ENCODE data around the gene CDK6.
"Not testable (repeated sequence)": the region's sequence is repeated elsewhere in the genome, so short reads cannot be mapped to it uniquely, and the experiment has no call there.

CDK6 gene

GRCh38 chr7:92604517-92604916, 231.9 kb downstream of the CDK6 start:
- H3K9me3 ChIP-seq (ENCODE audit: control extremely low read depth in 1 of 5, control insufficient read depth in 4 of 5, insufficient read depth in 2 of 5, low read depth in 1 of 5, low read length in 4 of 5); POLR2A ChIA-PET: not testable (repeated sequence)
- CTCF ChIA-PET, result interaction anchor here (1.1 to 4.3 kb wide), 3 partner anchors 8 to 14 kb away, joined by 3 to 21 read pairs (median 5); partner anchors contain the start of gene FAM133B

GRCh38 chr7:92603089-92603445, 233.3 kb downstream of the CDK6 start:
- WGBS (ENCODE audit: insufficient coverage), result no CpG with 5 or more reads among the region's 1 CpG
- Histone ChIP-seq H3K36me3 (ENCODE audit: control insufficient read depth in 4 of 4, insufficient read depth in 4 of 4, low read length in 3 of 4) (peaks cover 5 to 27% (median 20%) of the 10 kb centered on the region in 4 experiments), H3K9me3 (ENCODE audit: control extremely low read depth in 1 of 5, control insufficient read depth in 4 of 5, insufficient read depth in 2 of 5, low read depth in 1 of 5, low read length in 4 of 5) (no peaks in the 10 kb centered on the region), H3K27ac (ENCODE audit: insufficient read depth in 1 of 2, low read depth in 1 of 2, low read length in 2 of 2, poor library complexity in 1 of 2, severe bottlenecking in 2 of 2) (no peak overlapping the region), H3K27me3 (replicated peaks in 2 of 5; ENCODE audit: control insufficient read depth in 4 of 5, insufficient read depth in 5 of 5, low read length in 4 of 5) (no peaks in the 10 kb centered on the region), H3K4me1 (ENCODE audit: control extremely low read depth in 1 of 4, control insufficient read depth in 4 of 4, insufficient read depth in 4 of 4, low read length in 3 of 4) (no peaks in the 10 kb centered on the region), H3K4me3 (ENCODE audit: control insufficient read depth in 1 of 7, extremely low read depth in 1 of 7, insufficient read depth in 4 of 7, low read depth in 2 of 7, low read length in 6 of 7) (no peak overlapping the region)
- POLR2A ChIA-PET, result no interaction called here
- CTCF ChIA-PET, result interaction anchor here (0.5 to 4.3 kb wide), 6 partner anchors 9 to 382 kb away, joined by 3 to 27 read pairs (median 4); partner anchors contain the start of gene FAM133B
- DNase-seq, result no peak

More at GRCh38 chr7:92604517-92604916, 231.9 kb downstream of the CDK6 start:
- not testable (repeated sequence) for DNase-seq; H3K27ac ChIP-seq (ENCODE audit: insufficient read depth in 1 of 2, low read depth in 1 of 2, low read length in 2 of 2, poor library complexity in 1 of 2, severe bottlenecking in 2 of 2); H3K27me3 ChIP-seq (replicated peaks in 2 of 5; ENCODE audit: control insufficient read depth in 4 of 5, insufficient read depth in 5 of 5, low read length in 4 of 5); H3K4me1 ChIP-seq (ENCODE audit: control extremely low read depth in 1 of 4, control insufficient read depth in 4 of 4, insufficient read depth in 4 of 4, low read length in 3 of 4); H3K4me3 ChIP-seq (ENCODE audit: control insufficient read depth in 1 of 7, extremely low read depth in 1 of 7, insufficient read depth in 4 of 7, low read depth in 2 of 7, low read length in 6 of 7)
- H3K36me3 ChIP-seq (ENCODE audit: control insufficient read depth in 4 of 4, insufficient read depth in 4 of 4, low read length in 3 of 4), result peaks cover 8 to 38% (median 21%) of the 10 kb centered on the region in 4 experiments
- 88% methylated on average over 5 of the region's 7 CpGs for WGBS (ENCODE audit: insufficient coverage)

GRCh38 chr7:92602352-92603088, 233.9 kb downstream of the CDK6 start:
- H3K4me3 ChIP-seq (ENCODE audit: control insufficient read depth in 1 of 7, extremely low read depth in 1 of 7, insufficient read depth in 4 of 7, low read depth in 2 of 7, low read length in 6 of 7), result no peak overlapping the region
- no peaks in the 10 kb centered on the region for H3K9me3 ChIP-seq (ENCODE audit: control extremely low read depth in 1 of 5, control insufficient read depth in 4 of 5, insufficient read depth in 2 of 5, low read depth in 1 of 5, low read length in 4 of 5)
- WGBS (ENCODE audit: insufficient coverage), result no CpG with 5 or more reads among the region's 2 CpGs
- no peaks in the 10 kb centered on the region for H3K4me1 ChIP-seq (ENCODE audit: control extremely low read depth in 1 of 4, control insufficient read depth in 4 of 4, insufficient read depth in 4 of 4, low read length in 3 of 4)
- CTCF ChIA-PET, result interaction anchor here (1.1 to 4.3 kb wide), 5 partner anchors 8 to 88 kb away, joined by 3 to 27 read pairs (median 4); partner anchors contain the start of gene FAM133B
- peaks cover 2 to 23% (median 18%) of the 10 kb centered on the region in 4 experiments for H3K36me3 ChIP-seq (ENCODE audit: control insufficient read depth in 4 of 4, insufficient read depth in 4 of 4, low read length in 3 of 4)
- POLR2A ChIA-PET, result no interaction called here
- H3K27ac ChIP-seq (ENCODE audit: insufficient read depth in 1 of 2, low read depth in 1 of 2, low read length in 2 of 2, poor library complexity in 1 of 2, severe bottlenecking in 2 of 2), result no peak overlapping the region
- peak in 1 of 3 donors; percentile 25 for DNase-seq
- no peaks in the 10 kb centered on the region for H3K27me3 ChIP-seq (replicated peaks in 2 of 5; ENCODE audit: control insufficient read depth in 4 of 5, insufficient read depth in 5 of 5, low read length in 4 of 5)

- WGBS (ENCODE audit: insufficient coverage), result 69% methylated on average over 1 of the region's 1 CpG
- H3K36me3 ChIP-seq (ENCODE audit: control insufficient read depth in 4 of 4, insufficient read depth in 4 of 4, low read length in 3 of 4), result no peaks in the 10 kb centered on the region
- H3K9me3 ChIP-seq (ENCODE audit: control extremely low read depth in 1 of 5, control insufficient read depth in 4 of 5, insufficient read depth in 2 of 5, low read depth in 1 of 5, low read length in 4 of 5), result no peaks in the 10 kb centered on the region
- ChIA-PET CTCF (interaction anchor here (1.2 to 2.2 kb wide), 2 partner anchors 15 to 17 kb away, joined by 4 to 6 read pairs; no protein-coding TSS in a partner anchor), POLR2A (no interaction called here)
- no peak overlapping the region for H3K4me3 ChIP-seq (ENCODE audit: control insufficient read depth in 1 of 7, extremely low read depth in 1 of 7, insufficient read depth in 4 of 7, low read depth in 2 of 7, low read length in 6 of 7)
- no peak for DNase-seq
- no peak overlapping the region for H3K27ac ChIP-seq (ENCODE audit: insufficient read depth in 1 of 2, low read depth in 1 of 2, low read length in 2 of 2, poor library complexity in 1 of 2, severe bottlenecking in 2 of 2)
- no peaks in the 10 kb centered on the region for H3K4me1 ChIP-seq (ENCODE audit: control extremely low read depth in 1 of 4, control insufficient read depth in 4 of 4, insufficient read depth in 4 of 4, low read length in 3 of 4)
- H3K27me3 ChIP-seq (replicated peaks in 2 of 5; ENCODE audit: control insufficient read depth in 4 of 5, insufficient read depth in 5 of 5, low read length in 4 of 5), result no peaks in the 10 kb centered on the region
Observed at GRCh38 chr7:92598310-92598981, 237.9 kb downstream of the CDK6 start.

GRCh38 chr7:92595281-92595680, 241.1 kb downstream of the CDK6 start:
- no peak for DNase-seq
- Histone ChIP-seq H3K27me3 (replicated peaks in 2 of 5; ENCODE audit: control insufficient read depth in 4 of 5, insufficient read depth in 5 of 5, low read length in 4 of 5) (no peaks in the 10 kb centered on the region), H3K4me3 (ENCODE audit: control insufficient read depth in 1 of 7, extremely low read depth in 1 of 7, insufficient read depth in 4 of 7, low read depth in 2 of 7, low read length in 6 of 7) (no peak overlapping the region), H3K4me1 (ENCODE audit: control extremely low read depth in 1 of 4, control insufficient read depth in 4 of 4, insufficient read depth in 4 of 4, low read length in 3 of 4) (peaks cover 0 to 7% (median 7%) of the 10 kb centered on the region in 4 experiments), H3K9me3 (ENCODE audit: control extremely low read depth in 1 of 5, control insufficient read depth in 4 of 5, insufficient read depth in 2 of 5, low read depth in 1 of 5, low read length in 4 of 5) (no peaks in the 10 kb centered on the region), H3K36me3 (ENCODE audit: control insufficient read depth in 4 of 4, insufficient read depth in 4 of 4, low read length in 3 of 4) (no peaks in the 10 kb centered on the region), H3K27ac (ENCODE audit: insufficient read depth in 1 of 2, low read depth in 1 of 2, low read length in 2 of 2, poor library complexity in 1 of 2, severe bottlenecking in 2 of 2) (no peak overlapping the region)
- CTCF ChIA-PET, result interaction anchor here (1.0 kb wide), 1 partner anchor 17 kb away, joined by 3 read pairs; no protein-coding TSS in a partner anchor
- WGBS (ENCODE audit: insufficient coverage), result 80% methylated on average over 1 of the region's 4 CpGs
- POLR2A ChIA-PET, result no interaction called here

- CTCF ChIA-PET, result interaction anchor here (0.6 to 1.9 kb wide), 5 partner anchors 8 to 504 kb away, joined by 3 to 7 read pairs (median 3); no protein-coding TSS in a partner anchor
- POLR2A ChIA-PET, result no interaction called here
- DNase-seq, result no peak
- no peaks in the 10 kb centered on the region for H3K9me3 ChIP-seq (ENCODE audit: control extremely low read depth in 1 of 5, control insufficient read depth in 4 of 5, insufficient read depth in 2 of 5, low read depth in 1 of 5, low read length in 4 of 5)
- H3K27ac ChIP-seq (ENCODE audit: insufficient read depth in 1 of 2, low read depth in 1 of 2, low read length in 2 of 2, poor library complexity in 1 of 2, severe bottlenecking in 2 of 2), result no peak overlapping the region
- WGBS (ENCODE audit: insufficient coverage), result 89% methylated on average over 1 of the region's 3 CpGs
- peaks cover 0 to 7% (median 7%) of the 10 kb centered on the region in 4 experiments for H3K4me1 ChIP-seq (ENCODE audit: control extremely low read depth in 1 of 4, control insufficient read depth in 4 of 4, insufficient read depth in 4 of 4, low read length in 3 of 4)
- H3K36me3 ChIP-seq (ENCODE audit: control insufficient read depth in 4 of 4, insufficient read depth in 4 of 4, low read length in 3 of 4), result no peaks in the 10 kb centered on the region
- H3K27me3 ChIP-seq (replicated peaks in 2 of 5; ENCODE audit: control insufficient read depth in 4 of 5, insufficient read depth in 5 of 5, low read length in 4 of 5), result no peaks in the 10 kb centered on the region
- H3K4me3 ChIP-seq (ENCODE audit: control insufficient read depth in 1 of 7, extremely low read depth in 1 of 7, insufficient read depth in 4 of 7, low read depth in 2 of 7, low read length in 6 of 7), result no peak overlapping the region
Observed at GRCh38 chr7:92594746-92595145, 241.6 kb downstream of the CDK6 start.

Measured in common myeloid progenitor, CD34-positive (primary cell).